Activated T-helper 17 cell treated with anti-CD3 and anti-CD28 coated beads, Interleukin-2, amount 50 U/mL, for 72 hours (primary cell): ENCODE measurements around the gene TEKT2. TPM values are rescaled to one million over a fixed set of nuclear protein-coding genes. Genes with fewer than 3 reads are reported as not detected.
A peak's percentile ranks its signal among the peaks of the same experiment; 100 is the strongest.

Experiments
- ATAC-seq: fragments of 150-1000 bp; cut with Tn5 transposase; replicated peaks from 2 replicates; pipeline ENCODE4 v1.10.0; 2021; ENCODE audit warnings: mild to moderate bottlenecking, moderate library complexity
- H3K27ac Mint-ChIP-seq: one replicate; pipeline ENCODE4 v1.8.0; 2022; ENCODE audit warnings: mixed read lengths
- H3K27me3 Mint-ChIP-seq: one replicate; pipeline ENCODE4 v1.8.0; 2022; ENCODE audit warnings: mixed read lengths
- H3K36me3 Mint-ChIP-seq: one replicate; pipeline ENCODE4 v1.8.0; 2022; ENCODE audit warnings: low read depth, mild to moderate bottlenecking, mixed read lengths
- H3K4me1 Mint-ChIP-seq: one replicate; pipeline ENCODE4 v1.8.0; 2022; ENCODE audit warnings: mixed read lengths
- H3K4me3 Mint-ChIP-seq: one replicate; pipeline ENCODE4 v1.8.0; 2022; ENCODE audit warnings: mild to moderate bottlenecking, mixed read lengths
- H3K9me3 Mint-ChIP-seq: one replicate; pipeline ENCODE4 v1.8.0; 2022; ENCODE audit warnings: mixed read lengths
- total RNA-seq, 2 donors: library from RNA; stranded (reverse); gene quantifications; one replicate each; pipeline ENCODE4 v1.2.3, GENCODE V29; 2022

The TEKT2 gene
- total RNA-seq, 2 donors from 2014 or later: 0.26 to 0.64 TPM

- ATAC-seq: no peak
- peaks cover 22% of the 10 kb centered on the region for H3K4me1 Mint-ChIP-seq
Measured at GRCh38 chr1:36125129-36125991, 41.5 kb downstream of the TEKT2 start, which contains the start of gene COL8A2. TSS of gene COL8A2 (minus strand) at chr1:36125222. CDS start at chr1:36100242, 24,980 bp downstream.

GRCh38 chr1:36126005-36126716 lies 42.3 kb downstream of the TEKT2 start:
- H3K4me1 Mint-ChIP-seq: peaks cover 22% of the 10 kb centered on the region
- H3K4me3 Mint-ChIP-seq: peak overlapping the region; percentile 31

More at GRCh38 chr1:36125129-36125991, 41.5 kb downstream of the TEKT2 start, which contains the start of gene COL8A2:
- no peaks in the 10 kb centered on the region for H3K36me3 Mint-ChIP-seq
- H3K27ac Mint-ChIP-seq: no peak within 1 kb of the TSS
- peaks cover 39% of the 10 kb centered on the region for H3K27me3 Mint-ChIP-seq
- H3K4me3 Mint-ChIP-seq: peak within 1 kb of the TSS; percentile 51
- H3K9me3 Mint-ChIP-seq: no peaks in the 10 kb centered on the region

GRCh38 chr1:36126797-36127500 lies 43.1 kb downstream of the TEKT2 start:
- ATAC-seq: no peak
- H3K27ac Mint-ChIP-seq: no peak overlapping the region
- no peaks in the 10 kb centered on the region for H3K9me3 Mint-ChIP-seq
- peak overlapping the region; percentile 31 for H3K4me3 Mint-ChIP-seq
- no peaks in the 10 kb centered on the region for H3K36me3 Mint-ChIP-seq
- peaks cover 22% of the 10 kb centered on the region for H3K4me1 Mint-ChIP-seq
- H3K27me3 Mint-ChIP-seq: peaks cover 37% of the 10 kb centered on the region

More at GRCh38 chr1:36126005-36126716, 42.3 kb downstream of the TEKT2 start:
- H3K36me3 Mint-ChIP-seq: no peaks in the 10 kb centered on the region
- peaks cover 39% of the 10 kb centered on the region for H3K27me3 Mint-ChIP-seq
- H3K9me3 Mint-ChIP-seq: no peaks in the 10 kb centered on the region
- H3K27ac Mint-ChIP-seq: no peak overlapping the region
- ATAC-seq: no peak

GRCh38 chr1:36128126-36128904 lies 44.4 kb downstream of the TEKT2 start:
- ATAC-seq: no peak
- H3K4me3 Mint-ChIP-seq: no peak overlapping the region
- H3K9me3 Mint-ChIP-seq: no peaks in the 10 kb centered on the region
- H3K4me1 Mint-ChIP-seq: peaks cover 15% of the 10 kb centered on the region
- no peaks in the 10 kb centered on the region for H3K36me3 Mint-ChIP-seq
- no peak overlapping the region for H3K27ac Mint-ChIP-seq
- peaks cover 23% of the 10 kb centered on the region for H3K27me3 Mint-ChIP-seq

GRCh38 chr1:36128905-36129206 lies 45.0 kb downstream of the TEKT2 start:
- Mint-ChIP-seq H3K36me3 (no peaks in the 10 kb centered on the region), H3K27ac (no peak overlapping the region), H3K4me3 (no peak overlapping the region), H3K27me3 (peaks cover 19% of the 10 kb centered on the region), H3K9me3 (no peaks in the 10 kb centered on the region), H3K4me1 (peaks cover 11% of the 10 kb centered on the region)
- ATAC-seq: no peak

GRCh38 chr1:36132029-36132428 lies 48.1 kb downstream of the TEKT2 start:
- Mint-ChIP-seq H3K27me3 (no peaks in the 10 kb centered on the region), H3K4me3 (no peak overlapping the region), H3K4me1 (no peaks in the 10 kb centered on the region), H3K27ac (no peak overlapping the region), H3K36me3 (peaks cover 11% of the 10 kb centered on the region), H3K9me3 (no peaks in the 10 kb centered on the region)
- no peak for ATAC-seq

- Mint-ChIP-seq H3K27me3 (no peaks in the 10 kb centered on the region), H3K4me1 (no peaks in the 10 kb centered on the region), H3K9me3 (no peaks in the 10 kb centered on the region), H3K36me3 (peaks cover 26% of the 10 kb centered on the region), H3K27ac (no peak overlapping the region), H3K4me3 (no peak overlapping the region)
- ATAC-seq: no peak
Measured at GRCh38 chr1:36133484-36133883, 49.6 kb downstream of the TEKT2 start.

GRCh38 chr1:36134031-36134430 lies 50.1 kb downstream of the TEKT2 start:
- Mint-ChIP-seq H3K4me3 (no peak overlapping the region), H3K36me3 (peaks cover 30% of the 10 kb centered on the region), H3K4me1 (no peaks in the 10 kb centered on the region), H3K27me3 (no peaks in the 10 kb centered on the region), H3K27ac (peak overlapping the region; percentile 72), H3K9me3 (no peaks in the 10 kb centered on the region)
- no peak for ATAC-seq

GRCh38 chr1:36134505-36135329 lies 50.8 kb downstream of the TEKT2 start:
- H3K27ac Mint-ChIP-seq: peak overlapping the region; percentile 72
- H3K4me3 Mint-ChIP-seq: no peak overlapping the region
- H3K9me3 Mint-ChIP-seq: no peaks in the 10 kb centered on the region
- ATAC-seq: peak; percentile 76
- peaks cover 37% of the 10 kb centered on the region for H3K36me3 Mint-ChIP-seq
- H3K27me3 Mint-ChIP-seq: no peaks in the 10 kb centered on the region
- H3K4me1 Mint-ChIP-seq: peaks cover 4% of the 10 kb centered on the region

GRCh38 chr1:36135330-36135667 lies 51.4 kb downstream of the TEKT2 start:
- no peaks in the 10 kb centered on the region for H3K27me3 Mint-ChIP-seq

GRCh38 chr1:36135796-36136195 lies 51.9 kb downstream of the TEKT2 start:
- no peak for ATAC-seq
- peak overlapping the region; percentile 72 for H3K27ac Mint-ChIP-seq

More at GRCh38 chr1:36135330-36135667, 51.4 kb downstream of the TEKT2 start:
- H3K27ac Mint-ChIP-seq: peak overlapping the region; percentile 72
- no peak overlapping the region for H3K4me3 Mint-ChIP-seq
- peaks cover 10% of the 10 kb centered on the region for H3K4me1 Mint-ChIP-seq
- peaks cover 43% of the 10 kb centered on the region for H3K36me3 Mint-ChIP-seq
- H3K9me3 Mint-ChIP-seq: no peaks in the 10 kb centered on the region
- ATAC-seq: no peak

GRCh38 chr1:36136535-36136934 lies 52.6 kb downstream of the TEKT2 start:
- no peak for ATAC-seq
- Mint-ChIP-seq H3K4me3 (no peak overlapping the region), H3K27ac (peak overlapping the region; percentile 72), H3K4me1 (peaks cover 22% of the 10 kb centered on the region), H3K27me3 (no peaks in the 10 kb centered on the region), H3K9me3 (no peaks in the 10 kb centered on the region), H3K36me3 (peaks cover 46% of the 10 kb centered on the region)

More at GRCh38 chr1:36135796-36136195, 51.9 kb downstream of the TEKT2 start:
- H3K36me3 Mint-ChIP-seq: peaks cover 46% of the 10 kb centered on the region
- no peaks in the 10 kb centered on the region for H3K9me3 Mint-ChIP-seq
- H3K4me1 Mint-ChIP-seq: peaks cover 14% of the 10 kb centered on the region
- H3K27me3 Mint-ChIP-seq: no peaks in the 10 kb centered on the region
- no peak overlapping the region for H3K4me3 Mint-ChIP-seq

- H3K4me3 Mint-ChIP-seq: no peak overlapping the region
- no peak for ATAC-seq
- H3K27ac Mint-ChIP-seq: no peak overlapping the region
- no peaks in the 10 kb centered on the region for H3K9me3 Mint-ChIP-seq
- H3K27me3 Mint-ChIP-seq: no peaks in the 10 kb centered on the region
- peaks cover 46% of the 10 kb centered on the region for H3K36me3 Mint-ChIP-seq
- H3K4me1 Mint-ChIP-seq: peaks cover 28% of the 10 kb centered on the region
Measured at GRCh38 chr1:36137226-36137625, 53.3 kb downstream of the TEKT2 start.
